Neural crest cell (in vitro differentiated cells): ENCODE data around the gene TNS3. TPM values are rescaled to one million over a fixed set of nuclear protein-coding genes. Genes with fewer than 3 reads are reported as not detected.

ENCODE experiments used
- DNase-seq: peaks from one replicate; pipeline ENCODE4 v3.0.0; 2021; ENCODE audit warnings: low read depth, mixed read lengths, low spot score
- H3K27ac Mint-ChIP-seq: one replicate; pipeline ENCODE4 v1.8.0; 2021; ENCODE audit warnings: mild to moderate bottlenecking, mixed read lengths; ENCODE audit not compliant: unreplicated experiment
- H3K27me3 Mint-ChIP-seq: 2 replicates; pipeline ENCODE4 v1.8.0; 2021; ENCODE audit warnings: low read depth, mild to moderate bottlenecking, mixed read lengths
- H3K36me3 Mint-ChIP-seq: 2 replicates; pipeline ENCODE4 v1.8.0; 2021; ENCODE audit warnings: low read depth, mild to moderate bottlenecking, mixed read lengths
- H3K4me1 Mint-ChIP-seq: 2 replicates; pipeline ENCODE4 v1.8.0; 2021; ENCODE audit warnings: mixed read lengths
- H3K4me3 Mint-ChIP-seq: one replicate; pipeline ENCODE4 v1.8.0; 2021; ENCODE audit warnings: mild to moderate bottlenecking, mixed read lengths
- H3K9me3 Mint-ChIP-seq: 2 replicates; pipeline ENCODE4 v1.8.0; 2021; ENCODE audit warnings: mixed read lengths
- CTCF ChIP-seq: fragments of 200-600 bp; sonication (generic); conservative IDR thresholded peaks from 2 replicates; pipeline ENCODE4 v1.5.0; 2021; ENCODE audit warnings: antibody characterized with exemption, mild to moderate bottlenecking
- total RNA-seq: library from RNA; stranded (reverse); gene quantifications from 2 replicates; pipeline ENCODE4 v1.2.1, GENCODE V29; 2021

TNS3 gene
- total RNA-seq, 1 donor from 2014 or later, result 26.4 TPM

GRCh38 chr7:47295606-47296005, 286.3 kb downstream of the TNS3 start:
- DNase-seq, result no peak
- TF ChIP-seq CTCF, result no peak
- H3K9me3 Mint-ChIP-seq, result no peaks in the 10 kb centered on the region
- peaks cover 15% of the 10 kb centered on the region for H3K4me1 Mint-ChIP-seq
- H3K4me3 Mint-ChIP-seq, result no peak overlapping the region
- H3K27me3 Mint-ChIP-seq, result no peaks in the 10 kb centered on the region
- no peak overlapping the region for H3K27ac Mint-ChIP-seq
- H3K36me3 Mint-ChIP-seq, result peaks cover 31% of the 10 kb centered on the region

GRCh38 chr7:47294556-47295222, 287.2 kb downstream of the TNS3 start:
- no peak for TF ChIP-seq CTCF
- no peak overlapping the region for H3K27ac Mint-ChIP-seq
- peaks cover 7% of the 10 kb centered on the region for H3K4me1 Mint-ChIP-seq
- DNase-seq, result no peak
- H3K9me3 Mint-ChIP-seq, result no peaks in the 10 kb centered on the region
- H3K36me3 Mint-ChIP-seq, result peaks cover 40% of the 10 kb centered on the region
- no peak overlapping the region for H3K4me3 Mint-ChIP-seq
- H3K27me3 Mint-ChIP-seq, result no peaks in the 10 kb centered on the region

- H3K4me1 Mint-ChIP-seq, result peaks cover 7% of the 10 kb centered on the region
- no peak for DNase-seq
- H3K4me3 Mint-ChIP-seq, result no peak overlapping the region
- peak overlapping the region; percentile 78 for H3K27ac Mint-ChIP-seq
- H3K9me3 Mint-ChIP-seq, result no peaks in the 10 kb centered on the region
- peaks cover 42% of the 10 kb centered on the region for H3K36me3 Mint-ChIP-seq
- H3K27me3 Mint-ChIP-seq, result no peaks in the 10 kb centered on the region
- no peak for TF ChIP-seq CTCF
Measured at GRCh38 chr7:47293884-47294555, 287.9 kb downstream of the TNS3 start.

GRCh38 chr7:47292832-47293309, 289.0 kb downstream of the TNS3 start:
- Mint-ChIP-seq H3K4me1 (no peaks in the 10 kb centered on the region), H3K27ac (peak overlapping the region; percentile 84), H3K36me3 (peaks cover 42% of the 10 kb centered on the region), H3K27me3 (no peaks in the 10 kb centered on the region), H3K4me3 (no peak overlapping the region), H3K9me3 (no peaks in the 10 kb centered on the region)
- DNase-seq, result no peak
- no peak for TF ChIP-seq CTCF

GRCh38 chr7:47291461-47292081, 290.3 kb downstream of the TNS3 start:
- Mint-ChIP-seq H3K9me3 (no peaks in the 10 kb centered on the region), H3K36me3 (peaks cover 44% of the 10 kb centered on the region), H3K27me3 (no peaks in the 10 kb centered on the region), H3K27ac (no peak overlapping the region), H3K4me3 (no peak overlapping the region), H3K4me1 (no peaks in the 10 kb centered on the region)
- DNase-seq, result no peak
- no peak for TF ChIP-seq CTCF
